ENCODE data around the gene SP1. TPM values are rescaled to one million over a fixed set of nuclear protein-coding genes. Genes with fewer than 3 reads are reported as not detected.
"Not testable (repeated sequence)": the region's sequence is repeated elsewhere in the genome, so short reads cannot be mapped to it uniquely, and the experiment has no call there.

Gene SP1
- 53.6 TPM for total RNA-seq

DNA sequence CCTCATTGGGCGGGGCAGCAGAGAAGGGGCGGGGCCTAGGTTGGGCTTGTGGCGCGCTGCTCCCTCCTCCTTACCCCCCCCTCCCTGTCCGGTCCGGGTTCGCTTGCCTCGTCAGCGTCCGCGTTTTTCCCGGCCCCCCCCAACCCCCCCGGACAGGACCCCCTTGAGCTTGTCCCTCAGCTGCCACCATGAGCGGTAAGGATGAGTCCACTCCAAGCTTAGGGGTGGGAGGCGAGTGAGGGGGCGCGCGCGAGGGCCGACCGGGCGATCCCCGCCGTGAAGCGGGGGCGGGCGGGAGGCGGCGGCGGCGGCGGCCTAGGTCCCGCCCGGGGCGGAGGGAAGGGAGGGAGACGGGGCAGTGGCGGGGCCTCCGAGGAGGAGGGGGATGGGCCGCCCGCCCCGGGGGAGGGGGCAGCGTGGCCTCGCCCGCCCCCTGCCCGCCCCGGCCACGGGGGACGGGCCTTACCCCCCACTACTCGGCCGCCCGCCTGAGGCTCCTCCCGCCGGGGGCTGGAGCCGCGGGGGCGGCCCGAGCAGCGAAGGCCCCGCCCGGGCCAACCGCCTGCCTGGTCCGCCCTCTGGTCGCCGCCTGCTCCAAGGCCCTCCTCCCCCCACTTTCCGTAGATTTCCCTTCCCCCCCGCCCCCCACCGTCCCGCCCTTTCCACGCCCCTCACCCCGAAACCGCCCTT, at the start of gene SP1:
Gene SP1, plus strand, starts transcription at position 73 of the 690 bp plus-strand sequence. Its CDS starts 116 bp downstream, at position 189.
- H3K4me3 ChIP-seq (ENCODE audit: low read length), result peak within 1 kb of the TSS; percentile 50
- no peaks in the 10 kb centered on the region for H3K9me3 ChIP-seq (ENCODE audit: low read depth, low read length)
- H3K4me1 ChIP-seq (ENCODE audit: insufficient read depth, low read length), result peaks cover 55% of the 10 kb centered on the region
- no peaks in the 10 kb centered on the region for H3K27me3 ChIP-seq (ENCODE audit: insufficient read depth, low read length)

DNA sequence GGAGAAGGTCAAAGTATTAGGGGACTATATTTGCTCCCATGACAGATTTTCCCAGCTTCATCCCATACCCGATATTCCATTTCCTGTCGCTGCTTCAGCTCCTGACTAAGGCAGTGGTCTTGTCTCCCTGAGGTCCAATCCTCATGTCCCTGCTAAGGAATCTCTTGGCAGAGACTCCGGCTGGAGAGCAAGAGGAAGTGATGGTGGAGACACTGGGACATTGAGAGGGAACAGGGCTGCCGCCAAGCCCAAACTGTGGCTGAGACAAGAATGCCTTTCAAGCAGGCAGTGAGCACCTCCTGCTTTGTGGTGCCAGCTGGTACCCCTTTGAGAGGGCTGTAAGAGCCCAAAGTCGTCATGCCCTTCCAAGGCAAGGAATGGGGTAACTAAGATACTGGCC, 49.3 kb upstream of the SP1 start:
- no peak overlapping the region for H3K4me3 ChIP-seq (ENCODE audit: low read length)
- peaks cover 8% of the 10 kb centered on the region for H3K4me1 ChIP-seq (ENCODE audit: insufficient read depth, low read length)
- H3K27me3 ChIP-seq (ENCODE audit: insufficient read depth, low read length), result peaks cover 11% of the 10 kb centered on the region
- no peaks in the 10 kb centered on the region for H3K9me3 ChIP-seq (ENCODE audit: low read depth, low read length)

DNA sequence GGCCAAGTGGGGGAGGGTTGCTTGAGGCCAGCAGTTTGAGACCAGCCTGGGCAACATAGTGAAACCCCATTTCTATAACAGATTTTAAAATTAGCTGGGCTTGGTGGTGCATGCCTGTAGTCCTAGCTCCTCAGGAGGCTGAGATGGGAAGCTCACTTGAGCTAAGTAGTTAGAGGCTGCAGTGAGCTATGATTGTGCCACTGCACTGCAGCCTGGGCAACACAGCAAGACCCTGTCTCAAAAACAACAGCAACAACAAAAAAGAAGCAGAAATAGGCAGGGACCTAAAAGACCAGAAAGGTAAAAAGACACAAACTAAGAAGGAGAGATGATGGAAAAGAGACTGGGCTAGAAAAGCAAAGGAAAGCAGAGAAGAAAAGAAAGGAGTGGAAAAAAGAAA, 47.6 kb upstream of the SP1 start:
- not testable (repeated sequence) for H3K4me1 ChIP-seq (ENCODE audit: insufficient read depth, low read length); H3K4me3 ChIP-seq (ENCODE audit: low read length); H3K9me3 ChIP-seq (ENCODE audit: low read depth, low read length)
- peaks cover 16% of the 10 kb centered on the region for H3K27me3 ChIP-seq (ENCODE audit: insufficient read depth, low read length)

DNA sequence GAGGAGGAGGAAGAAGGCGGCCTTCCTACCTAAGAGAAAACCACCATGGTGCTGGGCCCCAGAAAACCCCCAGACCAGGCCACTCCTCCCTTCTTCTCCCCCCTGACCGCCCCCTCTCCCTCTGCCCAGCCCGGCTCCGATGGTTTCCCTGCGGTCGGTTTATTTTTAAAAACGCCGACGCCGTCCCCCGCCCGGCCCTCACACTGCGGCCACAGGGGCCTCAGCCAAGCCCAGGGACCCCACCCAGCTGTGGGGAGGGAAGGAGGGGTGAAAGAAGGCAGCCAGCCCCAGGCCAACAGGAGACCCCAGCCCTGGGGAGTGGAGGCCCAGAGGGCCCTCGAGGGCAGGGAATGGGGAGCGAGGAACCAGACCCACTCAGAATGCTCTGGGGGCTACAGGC, 47.2 kb upstream of the SP1 start:
- H3K4me3 ChIP-seq (ENCODE audit: low read length), result no peak overlapping the region
- H3K4me1 ChIP-seq (ENCODE audit: insufficient read depth, low read length), result peaks cover 10% of the 10 kb centered on the region
- H3K27me3 ChIP-seq (ENCODE audit: insufficient read depth, low read length), result peaks cover 20% of the 10 kb centered on the region

DNA sequence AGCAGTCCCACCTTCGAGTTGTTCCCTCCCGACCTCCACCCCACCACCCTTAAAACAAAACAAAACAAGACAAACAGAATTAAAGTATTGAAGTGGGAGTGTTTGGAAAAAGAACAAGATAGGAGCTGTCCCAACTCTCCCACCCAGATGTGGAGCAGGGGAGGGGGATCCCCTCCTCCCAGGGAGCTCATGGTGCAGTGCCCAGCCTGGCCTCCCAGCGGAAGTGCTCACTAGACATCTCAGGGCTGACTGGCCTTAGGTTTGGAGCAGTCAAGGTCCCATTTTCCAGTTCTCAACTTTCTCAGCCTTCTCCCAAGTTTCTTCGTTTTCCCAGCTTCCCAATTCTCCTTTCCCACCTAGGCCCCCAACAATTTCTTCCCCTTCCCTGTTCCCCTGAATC, 46.7 kb upstream of the SP1 start:
- H3K4me3 ChIP-seq (ENCODE audit: low read length), result no peak overlapping the region
- H3K27me3 ChIP-seq (ENCODE audit: insufficient read depth, low read length), result peaks cover 21% of the 10 kb centered on the region
- H3K9me3 ChIP-seq (ENCODE audit: low read depth, low read length), result no peaks in the 10 kb centered on the region
- H3K4me1 ChIP-seq (ENCODE audit: insufficient read depth, low read length), result peaks cover 15% of the 10 kb centered on the region

More for the DNA sequence above, 47.2 kb upstream of the SP1 start:
- no peaks in the 10 kb centered on the region for H3K9me3 ChIP-seq (ENCODE audit: low read depth, low read length)

DNA sequence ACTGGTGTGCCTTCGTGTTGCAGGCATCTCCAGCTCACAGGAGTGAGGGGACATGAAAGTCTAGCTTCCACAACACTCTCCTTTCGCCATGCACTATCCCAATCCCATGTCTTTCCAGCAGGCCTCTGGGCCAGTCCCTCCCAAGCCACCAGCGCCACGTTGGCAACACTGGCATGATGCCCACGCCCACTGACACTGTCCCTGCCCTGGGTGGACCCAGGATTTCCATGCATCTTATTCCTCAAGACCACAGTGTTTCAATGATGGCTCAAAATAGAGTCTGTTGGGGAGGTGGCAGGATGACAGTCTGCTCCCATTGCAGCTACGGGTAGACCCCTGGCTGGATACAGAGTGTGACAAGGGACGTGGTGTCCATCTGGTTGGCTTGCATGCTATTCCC, 46.1 kb upstream of the SP1 start:
- Histone ChIP-seq H3K27me3 (ENCODE audit: insufficient read depth, low read length) (peaks cover 24% of the 10 kb centered on the region), H3K9me3 (ENCODE audit: low read depth, low read length) (no peaks in the 10 kb centered on the region), H3K4me1 (ENCODE audit: insufficient read depth, low read length) (peaks cover 19% of the 10 kb centered on the region), H3K4me3 (ENCODE audit: low read length) (no peak overlapping the region)

DNA sequence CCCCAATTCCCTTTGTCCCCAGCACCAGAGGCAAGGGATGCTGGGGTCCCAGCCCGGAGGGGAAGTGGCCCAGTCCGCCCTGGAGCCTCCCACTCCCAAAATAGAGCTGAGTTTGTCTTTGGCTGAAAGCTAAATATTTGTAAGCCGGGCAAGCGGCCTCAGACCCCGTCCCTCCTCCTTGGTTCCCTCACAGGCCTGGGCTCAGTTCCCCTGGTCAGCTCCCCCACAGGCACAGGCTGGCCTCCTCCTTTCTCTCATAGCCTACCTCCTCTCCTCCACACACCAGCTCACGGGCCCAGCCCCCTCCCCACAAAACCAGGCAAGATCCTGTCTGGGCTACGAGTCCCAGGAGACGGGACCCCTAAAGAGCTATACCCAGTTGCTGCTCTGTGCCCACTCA, 45.2 kb upstream of the SP1 start:
- Histone ChIP-seq H3K4me3 (ENCODE audit: low read length) (no peak overlapping the region), H3K9me3 (ENCODE audit: low read depth, low read length) (no peaks in the 10 kb centered on the region), H3K27me3 (ENCODE audit: insufficient read depth, low read length) (peaks cover 24% of the 10 kb centered on the region), H3K4me1 (ENCODE audit: insufficient read depth, low read length) (peaks cover 19% of the 10 kb centered on the region)

DNA sequence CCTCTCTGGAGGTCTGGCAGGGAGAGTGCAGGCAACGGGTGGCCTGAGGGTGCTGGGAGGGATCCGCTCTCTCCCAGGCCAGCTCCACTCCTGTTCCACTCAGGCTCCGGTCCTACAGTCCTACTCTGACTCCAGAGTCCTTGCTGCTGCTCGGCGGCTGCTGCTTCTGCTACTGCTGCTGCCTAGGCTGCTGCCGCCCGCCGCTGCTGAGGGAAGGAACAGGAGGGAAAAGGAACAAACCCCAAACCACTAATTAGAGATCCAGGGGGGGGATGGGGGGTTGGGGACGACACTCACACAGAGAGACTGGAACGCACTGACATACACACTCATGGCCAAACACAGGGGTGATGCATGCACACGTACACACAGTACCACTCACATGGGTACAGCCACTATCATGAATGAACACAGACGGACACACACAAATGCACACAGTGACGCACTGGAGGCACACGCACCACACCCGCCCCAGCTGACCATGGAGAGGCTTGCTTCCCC, 43.7 kb upstream of the SP1 start, which contains the start of gene SP7:
Gene SP7, minus strand, starts transcription at position 174 of the 501 bp plus-strand sequence. CDS start 708 bp downstream, outside the sequence.
- H3K4me3 ChIP-seq (ENCODE audit: low read length), result no peak within 1 kb of the TSS
- peaks cover 24% of the 10 kb centered on the region for H3K27me3 ChIP-seq (ENCODE audit: insufficient read depth, low read length)
- H3K9me3 ChIP-seq (ENCODE audit: low read depth, low read length), result no peaks in the 10 kb centered on the region

DNA sequence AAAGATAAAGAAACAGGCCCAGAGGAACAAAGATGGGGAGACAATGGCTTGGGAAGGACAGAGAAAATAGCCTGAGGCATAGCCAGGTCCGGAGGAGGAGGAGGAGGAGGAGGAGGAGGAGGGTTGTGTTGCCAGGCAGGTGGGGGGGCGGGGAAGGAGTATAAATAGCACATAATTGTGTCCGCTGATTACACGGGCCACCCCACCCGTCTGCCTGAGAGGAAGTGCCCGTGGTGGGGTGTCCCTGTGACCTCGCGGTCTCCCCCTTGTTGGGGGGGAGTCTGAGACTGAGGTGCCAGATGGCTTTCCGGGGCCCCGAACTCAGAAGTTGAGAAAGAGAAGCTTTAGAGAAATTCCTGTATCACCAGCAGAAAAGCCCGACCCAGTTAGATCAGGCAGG, 42.0 kb upstream of the SP1 start:
- peaks cover 19% of the 10 kb centered on the region for H3K4me1 ChIP-seq (ENCODE audit: insufficient read depth, low read length)
- no peaks in the 10 kb centered on the region for H3K9me3 ChIP-seq (ENCODE audit: low read depth, low read length)
- H3K4me3 ChIP-seq (ENCODE audit: low read length), result no peak overlapping the region

More for the DNA sequence above, 43.7 kb upstream of the SP1 start, which contains the start of gene SP7:
- H3K4me1 ChIP-seq (ENCODE audit: insufficient read depth, low read length), result peaks cover 19% of the 10 kb centered on the region

DNA sequence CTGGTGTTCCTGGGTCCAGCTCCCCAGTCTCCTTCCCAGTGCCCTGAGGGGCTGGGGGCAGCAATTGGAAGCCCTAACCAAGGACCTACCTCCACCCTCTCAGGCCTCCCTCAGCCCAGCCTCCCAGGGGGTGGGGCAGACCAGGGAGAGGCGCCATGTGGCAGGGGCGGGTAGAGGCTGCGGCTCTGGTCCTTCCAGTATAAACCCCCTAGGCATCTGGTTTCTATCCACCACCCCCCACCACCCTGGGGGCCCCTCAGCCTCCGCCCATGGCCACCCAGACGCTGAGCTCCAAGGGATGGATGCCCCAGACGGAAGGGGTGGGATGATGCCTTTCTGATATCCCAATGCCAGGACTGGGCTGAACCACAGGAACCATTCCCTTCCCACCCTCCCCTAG, 41.1 kb upstream of the SP1 start:
- Histone ChIP-seq H3K27me3 (ENCODE audit: insufficient read depth, low read length) (peaks cover 24% of the 10 kb centered on the region), H3K9me3 (ENCODE audit: low read depth, low read length) (no peaks in the 10 kb centered on the region), H3K4me3 (ENCODE audit: low read length) (no peak overlapping the region), H3K4me1 (ENCODE audit: insufficient read depth, low read length) (peaks cover 22% of the 10 kb centered on the region)

More for the DNA sequence above, 42.0 kb upstream of the SP1 start:
- peaks cover 24% of the 10 kb centered on the region for H3K27me3 ChIP-seq (ENCODE audit: insufficient read depth, low read length)

DNA sequence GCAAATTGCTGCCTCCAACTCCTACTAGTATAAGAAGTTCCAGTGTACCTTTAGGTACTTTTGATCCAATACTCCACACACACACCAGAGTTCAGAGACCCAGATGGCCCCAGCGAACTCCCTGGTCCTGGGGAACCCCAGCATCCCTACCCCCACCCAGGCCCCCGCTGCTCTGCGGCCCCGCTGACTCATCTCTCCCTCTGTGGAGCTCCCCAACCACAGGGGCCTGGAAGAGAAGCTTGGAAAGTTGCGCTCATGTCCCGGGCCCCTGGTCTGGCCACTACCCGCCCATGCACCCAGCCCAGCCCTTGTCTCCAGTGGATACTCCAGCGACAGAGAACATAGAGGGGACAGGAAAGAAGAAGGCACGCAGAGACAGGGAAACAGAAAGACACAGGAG, 39.6 kb upstream of the SP1 start:
- H3K4me3 ChIP-seq (ENCODE audit: low read length), result no peak overlapping the region
- peaks cover 24% of the 10 kb centered on the region for H3K27me3 ChIP-seq (ENCODE audit: insufficient read depth, low read length)
- peaks cover 30% of the 10 kb centered on the region for H3K4me1 ChIP-seq (ENCODE audit: insufficient read depth, low read length)
- H3K9me3 ChIP-seq (ENCODE audit: low read depth, low read length), result no peaks in the 10 kb centered on the region

DNA sequence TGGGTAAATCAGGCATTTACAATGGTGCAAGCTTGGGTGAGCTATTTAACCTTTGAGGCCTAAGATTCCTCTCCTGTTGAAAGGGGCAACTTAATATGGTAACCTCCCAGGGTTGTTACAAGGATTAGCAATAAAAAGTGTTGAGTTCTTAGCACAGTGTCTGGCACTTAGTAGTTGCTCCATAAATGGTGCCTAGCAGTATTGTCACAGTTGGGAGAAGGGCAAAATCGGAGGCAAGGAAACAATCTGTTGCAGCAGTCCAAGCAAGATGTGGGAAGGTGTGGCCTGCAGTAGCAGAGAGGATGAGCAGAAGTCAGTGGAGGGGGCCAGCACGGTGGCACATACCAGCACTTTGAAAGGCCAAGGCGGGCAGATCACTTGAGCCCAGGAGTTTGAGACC, 36.5 kb upstream of the SP1 start:
- peaks cover 3% of the 10 kb centered on the region for H3K27me3 ChIP-seq (ENCODE audit: insufficient read depth, low read length)
- H3K4me1 ChIP-seq (ENCODE audit: insufficient read depth, low read length), result peaks cover 16% of the 10 kb centered on the region
- H3K9me3 ChIP-seq (ENCODE audit: low read depth, low read length), result no peaks in the 10 kb centered on the region
- H3K4me3 ChIP-seq (ENCODE audit: low read length), result no peak overlapping the region

DNA sequence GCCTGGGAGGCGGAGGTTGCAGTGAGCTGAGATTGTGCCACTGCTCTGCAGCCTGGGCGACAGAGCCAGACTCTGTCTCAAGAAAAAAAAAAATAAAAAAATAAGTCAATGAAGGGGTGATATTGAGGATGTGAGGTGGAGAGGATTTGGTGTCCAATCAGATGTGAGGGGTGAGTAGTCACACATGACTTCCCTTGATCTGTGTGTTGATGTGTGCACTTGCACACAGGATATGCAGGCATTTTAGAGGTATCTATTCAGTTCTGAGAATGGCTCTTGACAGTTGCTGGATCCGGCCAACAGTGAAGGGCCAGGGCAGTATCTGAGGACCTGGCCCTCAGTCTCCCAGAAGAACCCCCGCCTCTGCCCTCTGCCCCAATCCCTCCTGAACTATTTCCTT, 36.0 kb upstream of the SP1 start:
- H3K4me1 ChIP-seq (ENCODE audit: insufficient read depth, low read length), result peaks cover 13% of the 10 kb centered on the region
- H3K27me3 ChIP-seq (ENCODE audit: insufficient read depth, low read length), result no peaks in the 10 kb centered on the region
- H3K4me3 ChIP-seq (ENCODE audit: low read length), result no peak overlapping the region
- H3K9me3 ChIP-seq (ENCODE audit: low read depth, low read length), result no peaks in the 10 kb centered on the region

DNA sequence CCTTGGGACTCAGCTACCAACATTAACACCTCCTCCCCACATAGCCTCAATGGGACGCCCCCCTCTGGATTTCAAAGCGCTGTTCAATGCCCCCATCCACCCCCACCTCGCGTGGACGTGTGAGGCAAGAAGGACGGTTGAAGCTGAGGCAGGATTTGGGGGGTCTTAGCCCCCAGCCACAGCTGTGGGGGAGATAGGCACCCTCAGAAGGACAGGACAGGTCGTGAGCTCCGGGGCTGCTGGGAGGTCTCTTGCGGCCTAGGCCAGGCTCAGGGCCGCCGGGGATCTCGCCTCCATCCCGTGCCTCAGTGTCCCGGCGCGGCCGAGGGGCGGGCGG, 35.5 kb upstream of the SP1 start:
- Histone ChIP-seq H3K27me3 (ENCODE audit: insufficient read depth, low read length) (no peaks in the 10 kb centered on the region), H3K4me3 (ENCODE audit: low read length) (no peak overlapping the region), H3K4me1 (ENCODE audit: insufficient read depth, low read length) (peaks cover 13% of the 10 kb centered on the region), H3K9me3 (ENCODE audit: low read depth, low read length) (no peaks in the 10 kb centered on the region)

DNA sequence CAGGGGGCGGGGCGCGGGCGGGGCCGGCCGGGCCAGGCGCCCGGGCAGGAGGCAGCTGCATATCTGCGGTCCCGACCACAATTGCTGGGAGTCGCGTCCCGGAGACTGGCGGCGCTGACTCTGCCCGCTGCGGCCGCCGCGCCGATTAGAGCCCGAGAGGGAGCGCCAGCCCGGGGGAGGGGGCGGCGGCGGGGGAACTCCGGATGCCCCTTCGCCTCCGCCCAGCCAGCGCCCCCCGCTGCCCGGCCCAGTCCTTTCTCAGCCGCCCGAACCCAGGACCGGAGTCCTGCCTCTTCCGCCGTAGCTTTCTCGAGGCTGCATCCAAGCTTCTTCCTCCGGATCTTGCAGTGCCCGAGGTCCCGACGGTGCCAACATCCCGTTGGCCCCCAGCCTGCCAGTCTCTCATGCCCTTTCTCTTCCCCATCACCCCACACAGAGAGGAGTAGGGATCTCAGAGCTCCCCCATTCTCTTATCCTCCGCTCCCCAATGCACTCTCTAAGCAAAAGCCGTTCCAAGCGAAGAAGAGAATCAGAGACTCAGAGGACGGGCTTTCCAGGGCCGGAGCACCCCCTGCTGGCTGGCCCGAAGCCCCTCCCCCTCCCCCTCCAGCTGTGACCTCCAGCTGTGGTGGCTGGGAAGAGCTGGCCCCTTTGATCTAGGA, 35.0 kb upstream of the SP1 start:
- Histone ChIP-seq H3K4me1 (ENCODE audit: insufficient read depth, low read length) (peaks cover 13% of the 10 kb centered on the region), H3K27me3 (ENCODE audit: insufficient read depth, low read length) (no peaks in the 10 kb centered on the region), H3K9me3 (ENCODE audit: low read depth, low read length) (no peaks in the 10 kb centered on the region), H3K4me3 (ENCODE audit: low read length) (peak overlapping the region; percentile 45)
